ENCODE results near the gene SAMD9L. TPM values are rescaled to one million over a fixed set of nuclear protein-coding genes. Genes with fewer than 3 reads are reported as not detected.

The SAMD9L gene
- total RNA-seq, 1 donor from 2014 or later, result 43.3 TPM

DNA sequence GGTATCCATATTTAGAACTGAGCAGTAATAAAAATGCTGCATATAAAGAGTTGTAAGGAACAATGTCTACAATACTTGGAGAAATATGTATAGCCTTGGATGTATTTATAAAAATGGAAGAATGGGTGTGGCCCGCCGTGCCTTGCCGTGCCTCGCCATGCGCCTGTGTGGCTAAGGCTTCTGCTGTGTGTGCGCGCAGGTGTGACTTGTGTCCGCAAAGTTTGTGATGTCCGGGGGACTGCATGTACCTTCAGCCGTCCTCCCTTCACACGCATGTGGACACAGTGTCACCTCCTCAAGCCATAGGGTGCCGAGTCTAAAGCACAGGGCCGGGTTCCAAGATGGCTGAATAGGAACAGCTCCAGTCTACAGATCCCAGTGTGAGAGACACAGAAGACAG lies 40.2 kb downstream of the SAMD9L start:
- H3K4me3 Mint-ChIP-seq, result no peak overlapping the region
- H3K9me3 Mint-ChIP-seq, result peaks cover 40% of the 10 kb centered on the region
- H3K27ac Mint-ChIP-seq, result no peak overlapping the region
- intact Hi-C loops (cut with micrococcal nuclease), result no loop called here
- H3K36me3 Mint-ChIP-seq (ENCODE audit: low read depth), result peaks cover 93% of the 10 kb centered on the region
- ATAC-seq (ENCODE audit: low read depth) (no peak), DNase-seq (no peak)
- POLR2A ChIA-PET, result no interaction called here
- TF ChIP-seq, protein P1, sequence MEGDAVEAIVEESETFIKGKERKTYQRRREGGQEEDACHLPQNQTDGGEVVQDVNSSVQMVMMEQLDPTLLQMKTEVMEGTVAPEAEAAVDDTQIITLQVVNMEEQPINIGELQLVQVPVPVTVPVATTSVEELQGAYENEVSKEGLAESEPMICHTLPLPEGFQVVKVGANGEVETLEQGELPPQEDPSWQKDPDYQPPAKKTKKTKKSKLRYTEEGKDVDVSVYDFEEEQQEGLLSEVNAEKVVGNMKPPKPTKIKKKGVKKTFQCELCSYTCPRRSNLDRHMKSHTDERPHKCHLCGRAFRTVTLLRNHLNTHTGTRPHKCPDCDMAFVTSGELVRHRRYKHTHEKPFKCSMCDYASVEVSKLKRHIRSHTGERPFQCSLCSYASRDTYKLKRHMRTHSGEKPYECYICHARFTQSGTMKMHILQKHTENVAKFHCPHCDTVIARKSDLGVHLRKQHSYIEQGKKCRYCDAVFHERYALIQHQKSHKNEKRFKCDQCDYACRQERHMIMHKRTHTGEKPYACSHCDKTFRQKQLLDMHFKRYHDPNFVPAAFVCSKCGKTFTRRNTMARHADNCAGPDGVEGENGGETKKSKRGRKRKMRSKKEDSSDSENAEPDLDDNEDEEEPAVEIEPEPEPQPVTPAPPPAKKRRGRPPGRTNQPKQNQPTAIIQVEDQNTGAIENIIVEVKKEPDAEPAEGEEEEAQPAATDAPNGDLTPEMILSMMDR (IDR thresholded peaks at IDR 0.05), result no peak
- CTCF ChIA-PET, result no interaction called here
- no peaks in the 10 kb centered on the region for H3K27me3 Mint-ChIP-seq
- peaks cover 6% of the 10 kb centered on the region for H3K4me1 Mint-ChIP-seq

- no peak for ATAC-seq (ENCODE audit: low read depth)
- Mint-ChIP-seq H3K4me3 (no peak overlapping the region), H3K4me1 (no peaks in the 10 kb centered on the region), H3K27me3 (no peaks in the 10 kb centered on the region), H3K36me3 (ENCODE audit: low read depth) (peaks cover 2% of the 10 kb centered on the region), H3K27ac (no peak overlapping the region), H3K9me3 (peaks cover 22% of the 10 kb centered on the region)
- DNase-seq, result no peak
- intact Hi-C loops (cut with micrococcal nuclease), result no loop called here
- TF ChIP-seq, protein P1 (IDR thresholded peaks at IDR 0.05), result no peak
- ChIA-PET POLR2A (no interaction called here), CTCF (no interaction called here)
Observed at GRCh38 chr7:93097388-93097787, 50.8 kb downstream of the SAMD9L start.

- Mint-ChIP-seq H3K27ac (no peak overlapping the region), H3K4me3 (no peak overlapping the region), H3K27me3 (peaks cover 13% of the 10 kb centered on the region), H3K4me1 (no peaks in the 10 kb centered on the region), H3K36me3 (ENCODE audit: low read depth) (no peaks in the 10 kb centered on the region), H3K9me3 (peaks cover 5% of the 10 kb centered on the region)
- ATAC-seq (ENCODE audit: low read depth) (peak; percentile 42), DNase-seq (no peak)
- ChIA-PET CTCF (interaction anchor here (1.3 kb wide), 1 partner anchor 135 kb away, joined by 6 read pairs; no protein-coding TSS in a partner anchor), POLR2A (no interaction called here)
- TF ChIP-seq, protein P1 (IDR thresholded peaks at IDR 0.05), result no peak
- intact Hi-C loops (cut with micrococcal nuclease), result loop anchor here (1.0 to 2.0 kb wide), 3 partner anchors 135 to 458 kb away; partner anchors contain the start of gene VPS50
Observed at GRCh38 chr7:93092757-93093370, 55.3 kb downstream of the SAMD9L start.

Other genes with a start within 250 kb of the SAMD9L start
- gene SAMD9, start 30.4 kb downstream of the SAMD9L start, total RNA-seq, result 24.4 and 26.3 TPM in 2 replicates
- gene HEPACAM2, start 78.1 kb upstream of the SAMD9L start, total RNA-seq, result not detected in 2 replicates
- gene VPS50, start 84.0 kb upstream of the SAMD9L start, total RNA-seq, result 29.2 and 43.7 TPM in 2 replicates